Esophagus muscularis mucosa (tissue), 4 donors: ENCODE data around the gene ZNF813. TPM values are rescaled to one million over a fixed set of nuclear protein-coding genes. Genes with fewer than 3 reads are reported as not detected.
"Not testable (repeated sequence)": the region's sequence is repeated elsewhere in the genome, so short reads cannot be mapped to it uniquely, and the experiment has no call there.

Experiments
- DNase-seq: peaks from one replicate; pipeline ENCODE4 v3.0.0-alpha.2; 2017; ENCODE audit errors: extremely low spot score
- H3K27ac ChIP-seq, 4 donors: fragments of 200-600 bp; sonication (generic); replicated peaks in 1 of 4; 1 replicate in 3 of 4; 2 replicates in 1 of 4; pipeline ENCODE4 v1.5.1; 2016 to 2019; ENCODE audit warnings: mild to moderate bottlenecking in 1 of 4
- H3K27me3 ChIP-seq, 4 donors: fragments of 200-600 bp; sonication (generic); one replicate each; pipeline versions ENCODE4 v1.5.1 to v1.6.0; 2016 to 2019
- H3K36me3 ChIP-seq, 4 donors: fragments of 200-600 bp; sonication (generic); one replicate each; pipeline ENCODE4 v1.5.1; 2016 to 2019
- H3K4me1 ChIP-seq, 4 donors: fragments of 200-600 bp; sonication (generic); one replicate each; pipeline ENCODE4 v1.5.1; 2016 to 2019
- H3K4me3 ChIP-seq, 4 donors: fragments of 200-600 bp; sonication (generic); 1 replicate in 2 of 4; 2 replicates in 2 of 4; pipeline ENCODE4 v1.5.1; 2016 to 2019; ENCODE audit warnings: mild to moderate bottlenecking in 4 of 4, moderate library complexity in 1 of 4
- H3K9me3 ChIP-seq, 4 donors: fragments of 200-600 bp; sonication (generic); 1 replicate in 3 of 4; 2 replicates in 1 of 4; pipeline ENCODE4 v1.5.1; 2016 to 2019
- EP300 ChIP-seq: sonication (generic); formaldehyde crosslinking; IDR thresholded peaks from one replicate; pipeline ENCODE4 v1.6.1; 2017; ENCODE audit warnings: antibody characterized with exemption
- POLR2A ChIP-seq: fragments of 450-650 bp; IDR thresholded peaks from one replicate; pipeline ENCODE4 v1.6.1; 2017; ENCODE audit warnings: antibody characterized with exemption, moderate library complexity, mild to moderate bottlenecking, low read depth
- POLR2AphosphoS5 ChIP-seq, 2 donors: sonication (generic); formaldehyde crosslinking; IDR thresholded peaks; one replicate each; pipeline ENCODE4 v1.6.1; 2017; ENCODE audit warnings: antibody characterized with exemption in 2 of 2
- WGBS: methylation state at CpG from one replicate; pipeline ENCODE4 v1.1.5; 2018; 5-methylcytosine and 5-hydroxymethylcytosine counted together
- intact Hi-C: fragments of 100-400 bp; cut with DNase I; formaldehyde crosslinking; loops from one replicate; pipeline ENCODE4 v1.15.1; 2023
- total RNA-seq, 4 donors: library from RNA; depleted of rRNA; stranded (reverse); fragments of >200 nt; gene quantifications; one replicate each; pipeline versions ENCODE4 v1.1.0 to v1.2.1, GENCODE V29; 2016
- TF ChIP-seq, protein P1 (sequence below), 3 experiments: fragments of 200-600 bp in 2 of 3; fragments of 450-650 bp in 1 of 3; sonication (generic) in 2 of 3; IDR thresholded peaks; one replicate each; pipeline ENCODE4 v1.5.1; 2017 to 2019; ENCODE audit warnings: antibody characterized with exemption in 3 of 3, mild to moderate bottlenecking in 2 of 3, moderate library complexity in 1 of 3

Gene ZNF813
- total RNA-seq, 4 donors from 2014 or later: 1.7 to 3.5 (median 3.2) TPM

- Histone ChIP-seq H3K36me3 (no peaks in the 10 kb centered on the region), H3K4me3 (no peak overlapping the region), H3K4me1 (peaks cover 0 to 10% (median 9%) of the 10 kb centered on the region in 4 donors), H3K9me3 (no peaks in the 10 kb centered on the region), H3K27ac (no peak overlapping the region), H3K27me3 (no peaks in the 10 kb centered on the region)
- intact Hi-C loops: loop anchor here (5.0 kb wide), 1 partner anchor 322 kb away; no protein-coding TSS in a partner anchor
- TF ChIP-seq, protein P1, sequence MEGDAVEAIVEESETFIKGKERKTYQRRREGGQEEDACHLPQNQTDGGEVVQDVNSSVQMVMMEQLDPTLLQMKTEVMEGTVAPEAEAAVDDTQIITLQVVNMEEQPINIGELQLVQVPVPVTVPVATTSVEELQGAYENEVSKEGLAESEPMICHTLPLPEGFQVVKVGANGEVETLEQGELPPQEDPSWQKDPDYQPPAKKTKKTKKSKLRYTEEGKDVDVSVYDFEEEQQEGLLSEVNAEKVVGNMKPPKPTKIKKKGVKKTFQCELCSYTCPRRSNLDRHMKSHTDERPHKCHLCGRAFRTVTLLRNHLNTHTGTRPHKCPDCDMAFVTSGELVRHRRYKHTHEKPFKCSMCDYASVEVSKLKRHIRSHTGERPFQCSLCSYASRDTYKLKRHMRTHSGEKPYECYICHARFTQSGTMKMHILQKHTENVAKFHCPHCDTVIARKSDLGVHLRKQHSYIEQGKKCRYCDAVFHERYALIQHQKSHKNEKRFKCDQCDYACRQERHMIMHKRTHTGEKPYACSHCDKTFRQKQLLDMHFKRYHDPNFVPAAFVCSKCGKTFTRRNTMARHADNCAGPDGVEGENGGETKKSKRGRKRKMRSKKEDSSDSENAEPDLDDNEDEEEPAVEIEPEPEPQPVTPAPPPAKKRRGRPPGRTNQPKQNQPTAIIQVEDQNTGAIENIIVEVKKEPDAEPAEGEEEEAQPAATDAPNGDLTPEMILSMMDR (IDR thresholded peaks at IDR 0.05): peak; percentile 72 to 86 (median 82)
- no peak for TF ChIP-seq EP300
- no peak for TF ChIP-seq POLR2A
- TF ChIP-seq POLR2AphosphoS5 (IDR thresholded peaks at IDR 0.05): peak; percentile 43 to 57
- 25% methylated on average over 9 of the region's 9 CpGs for WGBS
- peak; percentile 93 for DNase-seq
Measured at GRCh38 chr19:53424968-53425597, 42.5 kb upstream of the ZNF813 start.

GRCh38 chr19:53431399-53432087 is 36.0 kb upstream of the ZNF813 start, which contains the start of gene ZNF761:
Gene ZNF761, plus strand, starts transcription at chr19:53431984. Its CDS starts 15,285 bp downstream, at chr19:53447269.
- peaks cover 8 to 15% (median 14%) of the 10 kb centered on the region in 4 donors for H3K4me1 ChIP-seq
- H3K4me3 ChIP-seq: peak within 1 kb of the TSS; percentile 66 to 78 (median 74)
- peaks cover 0 to 24% (median 11%) of the 10 kb centered on the region in 4 donors for H3K36me3 ChIP-seq
- intact Hi-C loops: loop anchor here (5.0 kb wide), 1 partner anchor 36 kb away; the partner anchor contains the start of gene ZNF813
- H3K9me3 ChIP-seq: no peaks in the 10 kb centered on the region
- H3K27me3 ChIP-seq: no peaks in the 10 kb centered on the region
- TF ChIP-seq POLR2A: peak; percentile 27
- TF ChIP-seq, protein P1 (IDR thresholded peaks at IDR 0.05): peak in 2 of 3 experiments; percentile 45 to 49
- TF ChIP-seq EP300: no peak
- TF ChIP-seq POLR2AphosphoS5 (IDR thresholded peaks at IDR 0.05): peak; percentile 94 to 96
- WGBS: 0% methylated on average over 19 of the region's 46 CpGs
- H3K27ac ChIP-seq: peak within 1 kb of the TSS; percentile 72 to 80 (median 74)
- peak; percentile 99 for DNase-seq

GRCh38 chr19:53432088-53432661 is 35.4 kb upstream of the ZNF813 start:
- H3K4me3 ChIP-seq: peak overlapping the region; percentile 66 to 78 (median 74)

GRCh38 chr19:53443809-53444208 is 23.7 kb upstream of the ZNF813 start:
- H3K4me1 ChIP-seq, DNase-seq, H3K27ac ChIP-seq, intact Hi-C loops, H3K4me3 ChIP-seq, H3K27me3 ChIP-seq: not testable (repeated sequence)
- H3K9me3 ChIP-seq: peaks cover 0 to 15% (median 10%) of the 10 kb centered on the region in 4 donors
- WGBS: 91% methylated on average over 2 of the region's 2 CpGs
- H3K36me3 ChIP-seq: peaks cover 40 to 80% (median 55%) of the 10 kb centered on the region in 4 donors

More at GRCh38 chr19:53432088-53432661, 35.4 kb upstream of the ZNF813 start:
- Histone ChIP-seq H3K27ac (peak overlapping the region; percentile 72 to 80 (median 74)), H3K27me3 (no peaks in the 10 kb centered on the region), H3K9me3 (no peaks in the 10 kb centered on the region), H3K4me1 (peaks cover 8 to 15% (median 14%) of the 10 kb centered on the region in 4 donors), H3K36me3 (peaks cover 0 to 24% (median 15%) of the 10 kb centered on the region in 4 donors)
- DNase-seq: no peak
- WGBS: under 1% methylated on average over 26 of the region's 30 CpGs
- TF ChIP-seq, protein P1 (IDR thresholded peaks at IDR 0.05): no peak
- no peak for TF ChIP-seq POLR2AphosphoS5 (IDR thresholded peaks at IDR 0.05)
- intact Hi-C loops: loop anchor here (5.0 kb wide), 1 partner anchor 35 kb away; the partner anchor contains the start of gene ZNF813

DNA sequence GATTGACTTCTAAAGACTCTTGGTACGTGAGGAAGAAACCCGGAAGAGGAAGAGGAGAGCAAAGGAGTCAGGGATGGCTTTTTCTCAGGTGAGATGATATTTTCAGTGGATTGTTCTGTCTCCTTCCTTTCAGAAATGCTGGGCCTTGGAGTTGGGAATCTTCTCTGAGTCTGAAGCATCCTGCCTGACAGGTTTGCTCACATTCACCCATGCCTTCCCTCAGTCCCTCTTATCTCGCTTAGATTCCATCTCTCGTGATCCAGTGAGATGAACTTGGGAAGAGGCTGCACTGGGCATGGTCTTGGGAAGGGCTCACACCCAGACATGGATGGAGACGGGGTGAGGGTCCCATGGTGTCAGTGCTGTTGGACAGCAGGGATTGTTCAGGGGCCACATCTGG is 20.3 kb upstream of the ZNF813 start:
- Histone ChIP-seq H3K36me3 (peaks cover 51 to 90% (median 66%) of the 10 kb centered on the region in 4 donors), H3K9me3 (peaks cover 0 to 15% (median 10%) of the 10 kb centered on the region in 4 donors)
- H3K4me1 ChIP-seq, H3K4me3 ChIP-seq, H3K27me3 ChIP-seq, H3K27ac ChIP-seq, DNase-seq, intact Hi-C loops: not testable (repeated sequence)
- WGBS: 94% methylated on average over 5 of the region's 5 CpGs
